ENCODE data around the gene C9orf152.
"Not testable (repeated sequence)": the region's sequence is repeated elsewhere in the genome, so short reads cannot be mapped to it uniquely, and the experiment has no call there.

Gene C9orf152

GRCh38 chr9:110214090-110214489, 6.1 kb upstream of the C9orf152 start:
- DNase-seq, result no peak

- DNase-seq, result no peak
These were observed 5.6 kb upstream of the C9orf152 start for GRCh38 chr9:110213413-110214044.

- DNase-seq, result no peak
These were observed 803 bp downstream of the C9orf152 start for GRCh38 chr9:110207071-110207641.

GRCh38 chr9:110206389-110206788, 1.6 kb downstream of the C9orf152 start:
- DNase-seq, result no peak

- not testable (repeated sequence) for DNase-seq
These were observed 2.3 kb downstream of the C9orf152 start for GRCh38 chr9:110205612-110206011.

- DNase-seq, result no peak
These were observed 5.7 kb downstream of the C9orf152 start for GRCh38 chr9:110202232-110202631.

GRCh38 chr9:110199643-110200042, 8.3 kb downstream of the C9orf152 start:
- DNase-seq, result no peak

GRCh38 chr9:110198357-110198756, 9.6 kb downstream of the C9orf152 start:
- DNase-seq, result no peak

- no peak for DNase-seq
These were observed 10.4 kb downstream of the C9orf152 start for GRCh38 chr9:110197330-110198187.

- DNase-seq, result not testable (repeated sequence)
These were observed 11.9 kb downstream of the C9orf152 start for GRCh38 chr9:110196084-110196499.

GRCh38 chr9:110192531-110193261, 15.3 kb downstream of the C9orf152 start:
- DNase-seq, result no peak

- no peak for DNase-seq
These were observed 16.3 kb downstream of the C9orf152 start for GRCh38 chr9:110191615-110192014.

GRCh38 chr9:110189559-110190320, 18.2 kb downstream of the C9orf152 start:
- DNase-seq, result no peak

GRCh38 chr9:110188991-110189390, 19.0 kb downstream of the C9orf152 start:
- DNase-seq, result no peak

- DNase-seq, result no peak
These were observed 19.9 kb downstream of the C9orf152 start for GRCh38 chr9:110188101-110188500.

GRCh38 chr9:110187126-110187525, 20.8 kb downstream of the C9orf152 start:
- no peak for DNase-seq

- no peak for DNase-seq
These were observed 21.7 kb downstream of the C9orf152 start for GRCh38 chr9:110186254-110186653.

GRCh38 chr9:110185806-110186205, 22.2 kb downstream of the C9orf152 start:
- DNase-seq, result no peak

GRCh38 chr9:110183208-110184145, 24.5 kb downstream of the C9orf152 start:
- no peak for DNase-seq

- no peak for DNase-seq
These were observed 27.2 kb downstream of the C9orf152 start for GRCh38 chr9:110180511-110181434.
